Fibroblast of lung (primary cell): ENCODE results near the gene PRDX1. TPM values are rescaled to one million over a fixed set of nuclear protein-coding genes. Genes with fewer than 3 reads are reported as not detected.

Source experiments
- DNase-seq, 2 donors: peaks; one replicate each; pipeline versions ENCODE4 v3.0.0 to v3.0.0-alpha.2; 2010; ENCODE audit warnings: low read depth in 2 of 2
- H2AFZ ChIP-seq: 2 replicates; pipeline ENCODE4 v1.5.1; 2012; ENCODE audit warnings: low read length, control low read depth, inconsistent platforms
- H3K27ac ChIP-seq: 2 replicates; pipeline ENCODE4 v1.5.1; 2011; ENCODE audit warnings: low read length, control low read depth; ENCODE audit not compliant: insufficient read depth
- H3K27me3 ChIP-seq: 2 replicates; pipeline ENCODE4 v1.5.1; 2011; ENCODE audit warnings: mild to moderate bottlenecking, low read length; ENCODE audit not compliant: control insufficient read depth, insufficient read depth
- H3K36me3 ChIP-seq: 2 replicates; pipeline ENCODE4 v1.5.1; 2011; ENCODE audit warnings: low read length; ENCODE audit not compliant: control insufficient read depth, insufficient read depth
- H3K4me1 ChIP-seq: 2 replicates; pipeline ENCODE4 v1.5.1; 2011; ENCODE audit warnings: low read length; ENCODE audit not compliant: control insufficient read depth, insufficient read depth; ENCODE audit errors: extremely low read depth
- H3K4me2 ChIP-seq: 2 replicates; pipeline ENCODE4 v1.5.1; 2011; ENCODE audit warnings: low read length, control low read depth; ENCODE audit not compliant: insufficient read depth; ENCODE audit errors: extremely low read depth
- H3K4me3 ChIP-seq, 4 experiments: fragments of 200-600 bp in 1 of 4; sonication (generic) in 1 of 4; replicated peaks in 1 of 4; 2 replicates each; pipeline ENCODE4 v1.5.1; 2011 to 2016; ENCODE audit warnings: low read length in 4 of 4, low read depth in 3 of 4, mild to moderate bottlenecking in 3 of 4, control low read depth in 2 of 4, inconsistent platforms in 1 of 4, mixed read lengths in 1 of 4; ENCODE audit not compliant: insufficient read depth in 1 of 4; ENCODE audit errors: control extremely low read depth in 1 of 4
- H3K79me2 ChIP-seq: 2 replicates; pipeline ENCODE4 v1.5.1; 2012; ENCODE audit warnings: mild to moderate bottlenecking, low read length, inconsistent platforms; ENCODE audit not compliant: control insufficient read depth, insufficient read depth
- H3K9ac ChIP-seq: 2 replicates; pipeline ENCODE4 v1.5.1; 2011; ENCODE audit warnings: mild to moderate bottlenecking, low read length, control low read depth; ENCODE audit not compliant: insufficient read depth
- H3K9me3 ChIP-seq: 2 replicates; pipeline ENCODE4 v1.5.1; 2012; ENCODE audit warnings: low read depth, low read length; ENCODE audit not compliant: control insufficient read depth, insufficient read depth
- H4K20me1 ChIP-seq: 2 replicates; pipeline ENCODE4 v1.5.1; 2011; ENCODE audit warnings: low read length; ENCODE audit not compliant: control insufficient read depth, insufficient read depth; ENCODE audit errors: extremely low read depth
- CTCF ChIP-seq, 2 donors: IDR thresholded peaks in 1 of 2; conservative IDR thresholded peaks in 1 of 2; 1 replicate in 1 of 2; 2 replicates in 1 of 2; pipeline ENCODE4 v1.5.1; 2011 to 2012; ENCODE audit warnings: low read length in 2 of 2, control low read depth in 1 of 2, inconsistent platforms in 1 of 2, low read depth in 1 of 2, mild to moderate bottlenecking in 1 of 2
- EZH2 ChIP-seq: IDR thresholded peaks from 2 replicates; pipeline ENCODE4 v1.5.1; 2012; ENCODE audit warnings: low read length, control low read depth, mild to moderate bottlenecking; ENCODE audit errors: missing control alignments
- polyA plus RNA-seq, 2 donors: library from polyadenylated mRNA; depleted of rRNA in 1 of 2; stranded (reverse) in 1 of 2; unstranded in 1 of 2; fragments of >200 nt; gene quantifications; 2 replicates each; pipeline ENCODE4 v1.2.1, GENCODE V29; 2011 to 2012; ENCODE audit warnings: missing spikeins in 1 of 2
- total RNA-seq: library from RNA; depleted of rRNA; stranded (reverse); fragments of >200 nt; gene quantifications from 2 replicates; pipeline ENCODE4 v1.2.1, GENCODE V29; 2014

PRDX1 gene
- total and polyA plus RNA-seq, 2 donors (not counting 1 experiment from before 2014, with no cell fraction given): 420 to 789 TPM

GRCh38 chr1:45541193-45541592 lies 19.5 kb upstream of the PRDX1 start:
- H3K27ac ChIP-seq: no peak overlapping the region
- no peaks in the 10 kb centered on the region for H3K79me2 ChIP-seq

GRCh38 chr1:45536886-45537285 lies 15.2 kb upstream of the PRDX1 start:
- H3K4me2 ChIP-seq: no peak overlapping the region
- H3K4me1 ChIP-seq: no peaks in the 10 kb centered on the region
- H3K27me3 ChIP-seq: no peaks in the 10 kb centered on the region
- H3K9me3 ChIP-seq: no peaks in the 10 kb centered on the region
- TF ChIP-seq CTCF (conservative IDR thresholded peaks at IDR 0.05 in 1 of 2, IDR thresholded peaks at IDR 0.05 in 1 of 2; ENCODE audit: low read depth in 1 of 2, low read length in 2 of 2) (no peak), EZH2 (no peak)
- H3K79me2 ChIP-seq: no peaks in the 10 kb centered on the region
- H4K20me1 ChIP-seq: no peaks in the 10 kb centered on the region
- no peak overlapping the region for H2AFZ ChIP-seq
- H3K27ac ChIP-seq: no peak overlapping the region
- DNase-seq: no peak
- no peaks in the 10 kb centered on the region for H3K36me3 ChIP-seq
- no peak overlapping the region for H3K9ac ChIP-seq
- no peak overlapping the region for H3K4me3 ChIP-seq

More at GRCh38 chr1:45541193-45541592, 19.5 kb upstream of the PRDX1 start:
- Histone ChIP-seq H3K4me1 (no peaks in the 10 kb centered on the region), H3K36me3 (no peaks in the 10 kb centered on the region), H3K27me3 (no peaks in the 10 kb centered on the region), H2AFZ (no peak overlapping the region), H3K4me2 (no peak overlapping the region), H3K9ac (no peak overlapping the region), H4K20me1 (no peaks in the 10 kb centered on the region), H3K9me3 (no peaks in the 10 kb centered on the region), H3K4me3 (no peak overlapping the region)
- DNase-seq: no peak
- TF ChIP-seq CTCF (conservative IDR thresholded peaks at IDR 0.05 in 1 of 2, IDR thresholded peaks at IDR 0.05 in 1 of 2; ENCODE audit: low read depth in 1 of 2, low read length in 2 of 2): no peak
- no peak for TF ChIP-seq EZH2

- Histone ChIP-seq H3K4me1 (no peaks in the 10 kb centered on the region), H3K79me2 (no peaks in the 10 kb centered on the region), H3K9ac (no peak overlapping the region), H4K20me1 (no peaks in the 10 kb centered on the region), H2AFZ (no peak overlapping the region), H3K4me3 (no peak overlapping the region), H3K9me3 (no peaks in the 10 kb centered on the region), H3K27ac (no peak overlapping the region), H3K27me3 (no peaks in the 10 kb centered on the region), H3K4me2 (no peak overlapping the region), H3K36me3 (no peaks in the 10 kb centered on the region)
- TF ChIP-seq EZH2: no peak
- no peak for TF ChIP-seq CTCF (conservative IDR thresholded peaks at IDR 0.05 in 1 of 2, IDR thresholded peaks at IDR 0.05 in 1 of 2; ENCODE audit: low read depth in 1 of 2, low read length in 2 of 2)
- no peak for DNase-seq
Measured at GRCh38 chr1:45535988-45536766, 14.5 kb upstream of the PRDX1 start.
